ENCODE data around the gene SIRT2. TPM values are rescaled to one million over a fixed set of nuclear protein-coding genes. Genes with fewer than 3 reads are reported as not detected.
A peak's percentile ranks its signal among the peaks of the same experiment; 100 is the strongest.
"Not testable (repeated sequence)": the region's sequence is repeated elsewhere in the genome, so short reads cannot be mapped to it uniquely, and the experiment has no call there.

Gene SIRT2
- total RNA-seq, 2 donors from 2014 or later = 28.0 to 32.9 TPM

DNA sequence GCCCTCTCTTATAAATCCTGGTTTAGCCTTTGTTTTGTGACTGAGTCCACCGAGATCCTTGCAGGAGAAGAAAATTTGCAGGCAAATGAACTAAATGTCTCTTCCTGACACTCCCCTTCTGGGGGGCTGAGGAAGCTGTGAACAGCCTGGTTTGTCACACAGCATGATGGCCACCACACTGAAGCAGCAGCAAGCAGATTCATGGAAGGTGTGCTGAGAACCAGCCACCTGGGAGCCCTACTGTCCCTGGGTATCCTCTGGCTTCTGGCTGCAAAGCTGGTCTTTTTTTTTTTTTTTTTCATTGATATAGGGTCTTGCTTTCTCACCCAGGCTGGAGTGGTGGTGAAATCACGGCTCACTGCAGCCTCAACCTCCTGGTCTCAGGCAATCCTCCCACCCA, 42.6 kb upstream of the SIRT2 start:
- intact Hi-C loops (cut with DNase I) = no loop called here

DNA sequence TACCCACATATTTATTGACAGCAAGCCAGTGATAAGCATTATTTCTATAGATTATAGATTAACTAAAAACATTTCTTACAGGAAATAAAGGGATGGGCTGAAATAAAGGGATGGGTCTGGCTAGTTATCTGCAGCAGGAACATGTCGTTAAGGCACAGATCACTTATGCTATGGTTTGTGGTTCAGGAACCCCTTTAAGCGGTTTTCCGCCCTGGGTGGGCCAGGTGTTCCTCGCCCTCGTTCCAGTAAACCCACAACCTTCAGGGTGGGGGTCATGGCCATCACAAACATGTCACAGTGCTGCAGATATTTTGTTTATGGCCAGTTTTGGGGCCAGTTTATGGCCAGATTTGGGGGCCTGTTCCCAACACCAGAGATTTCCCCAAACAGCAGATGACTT, 42.0 kb upstream of the SIRT2 start:
- H3K36me3 ChIP-seq; H3K4me1 ChIP-seq; H3K4me3 ChIP-seq; intact Hi-C loops (cut with DNase I); H3K27ac ChIP-seq; H3K27me3 ChIP-seq; DNase-seq; H3K9me3 ChIP-seq; H3K9ac ChIP-seq (ENCODE audit: low read depth in 2 of 2, low read length in 2 of 2): not testable (repeated sequence)

More for the DNA sequence above, 42.6 kb upstream of the SIRT2 start:
- TF ChIP-seq, protein P1, sequence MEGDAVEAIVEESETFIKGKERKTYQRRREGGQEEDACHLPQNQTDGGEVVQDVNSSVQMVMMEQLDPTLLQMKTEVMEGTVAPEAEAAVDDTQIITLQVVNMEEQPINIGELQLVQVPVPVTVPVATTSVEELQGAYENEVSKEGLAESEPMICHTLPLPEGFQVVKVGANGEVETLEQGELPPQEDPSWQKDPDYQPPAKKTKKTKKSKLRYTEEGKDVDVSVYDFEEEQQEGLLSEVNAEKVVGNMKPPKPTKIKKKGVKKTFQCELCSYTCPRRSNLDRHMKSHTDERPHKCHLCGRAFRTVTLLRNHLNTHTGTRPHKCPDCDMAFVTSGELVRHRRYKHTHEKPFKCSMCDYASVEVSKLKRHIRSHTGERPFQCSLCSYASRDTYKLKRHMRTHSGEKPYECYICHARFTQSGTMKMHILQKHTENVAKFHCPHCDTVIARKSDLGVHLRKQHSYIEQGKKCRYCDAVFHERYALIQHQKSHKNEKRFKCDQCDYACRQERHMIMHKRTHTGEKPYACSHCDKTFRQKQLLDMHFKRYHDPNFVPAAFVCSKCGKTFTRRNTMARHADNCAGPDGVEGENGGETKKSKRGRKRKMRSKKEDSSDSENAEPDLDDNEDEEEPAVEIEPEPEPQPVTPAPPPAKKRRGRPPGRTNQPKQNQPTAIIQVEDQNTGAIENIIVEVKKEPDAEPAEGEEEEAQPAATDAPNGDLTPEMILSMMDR (IDR thresholded peaks at IDR 0.05) = no peak
- H3K9me3 ChIP-seq = no peaks in the 10 kb centered on the region
- no peak for DNase-seq
- H3K4me3 ChIP-seq = no peak overlapping the region
- H3K36me3 ChIP-seq = no peaks in the 10 kb centered on the region
- H3K27me3 ChIP-seq = no peaks in the 10 kb centered on the region
- no peaks in the 10 kb centered on the region for H3K4me1 ChIP-seq
- H3K9ac ChIP-seq (ENCODE audit: low read depth in 2 of 2, low read length in 2 of 2) = no peak overlapping the region
- no peak overlapping the region for H3K27ac ChIP-seq

DNA sequence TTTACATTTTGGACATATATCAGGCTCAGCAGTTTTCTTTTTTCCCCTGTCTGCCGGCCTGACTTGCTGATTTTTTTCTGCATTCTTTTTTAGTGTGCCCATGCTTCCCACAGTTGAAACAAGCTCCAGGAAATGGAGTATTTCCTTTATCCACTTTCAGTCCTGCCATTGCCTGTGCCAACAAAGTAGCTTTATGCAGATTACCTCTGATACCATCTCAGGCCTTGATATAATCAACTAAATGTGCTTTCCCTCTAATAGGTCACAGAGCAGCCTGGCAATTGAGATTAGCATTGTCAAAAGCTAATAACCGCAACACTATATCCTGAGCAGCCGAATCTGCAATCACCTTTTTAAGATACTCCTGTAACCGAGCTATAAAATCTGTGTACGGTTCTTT, 40.5 kb upstream of the SIRT2 start:
- Histone ChIP-seq H3K4me1 (no peaks in the 10 kb centered on the region), H3K27me3 (no peaks in the 10 kb centered on the region), H3K4me3 (no peak overlapping the region), H3K27ac (no peak overlapping the region), H3K9ac (ENCODE audit: low read depth in 2 of 2, low read length in 2 of 2) (no peak overlapping the region), H3K9me3 (no peaks in the 10 kb centered on the region), H3K36me3 (no peaks in the 10 kb centered on the region)
- DNase-seq = no peak
- intact Hi-C loops (cut with DNase I) = no loop called here
- TF ChIP-seq, protein P1 (IDR thresholded peaks at IDR 0.05) = no peak

DNA sequence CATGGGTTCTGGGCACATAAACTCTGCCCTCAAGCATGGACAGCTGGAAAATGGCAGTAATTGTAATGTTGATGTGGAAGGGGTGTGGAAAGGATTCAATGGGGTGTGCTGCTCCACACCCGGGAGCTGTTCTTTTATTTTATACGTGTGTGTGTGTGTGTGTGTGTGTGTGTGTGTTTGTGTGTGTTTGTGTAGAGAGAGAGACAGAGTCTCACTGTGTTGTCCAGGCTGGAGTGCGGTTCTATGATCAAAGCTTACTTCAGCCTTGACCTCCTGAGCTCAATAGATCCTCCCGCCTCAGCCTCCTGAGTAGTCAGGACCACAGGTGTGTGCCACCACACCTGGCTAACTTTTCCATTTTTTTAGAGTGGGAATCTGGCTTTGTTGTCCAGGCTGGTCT, 34.1 kb upstream of the SIRT2 start:
- Histone ChIP-seq H3K9ac (ENCODE audit: low read depth in 2 of 2, low read length in 2 of 2) (no peak overlapping the region), H3K4me3 (no peak overlapping the region), H3K4me1 (peaks cover 12% of the 10 kb centered on the region), H3K9me3 (no peaks in the 10 kb centered on the region), H3K27ac (no peak overlapping the region), H3K27me3 (no peaks in the 10 kb centered on the region), H3K36me3 (no peaks in the 10 kb centered on the region)
- intact Hi-C loops (cut with DNase I) = no loop called here
- TF ChIP-seq, protein P1 (IDR thresholded peaks at IDR 0.05) = no peak
- no peak for DNase-seq

DNA sequence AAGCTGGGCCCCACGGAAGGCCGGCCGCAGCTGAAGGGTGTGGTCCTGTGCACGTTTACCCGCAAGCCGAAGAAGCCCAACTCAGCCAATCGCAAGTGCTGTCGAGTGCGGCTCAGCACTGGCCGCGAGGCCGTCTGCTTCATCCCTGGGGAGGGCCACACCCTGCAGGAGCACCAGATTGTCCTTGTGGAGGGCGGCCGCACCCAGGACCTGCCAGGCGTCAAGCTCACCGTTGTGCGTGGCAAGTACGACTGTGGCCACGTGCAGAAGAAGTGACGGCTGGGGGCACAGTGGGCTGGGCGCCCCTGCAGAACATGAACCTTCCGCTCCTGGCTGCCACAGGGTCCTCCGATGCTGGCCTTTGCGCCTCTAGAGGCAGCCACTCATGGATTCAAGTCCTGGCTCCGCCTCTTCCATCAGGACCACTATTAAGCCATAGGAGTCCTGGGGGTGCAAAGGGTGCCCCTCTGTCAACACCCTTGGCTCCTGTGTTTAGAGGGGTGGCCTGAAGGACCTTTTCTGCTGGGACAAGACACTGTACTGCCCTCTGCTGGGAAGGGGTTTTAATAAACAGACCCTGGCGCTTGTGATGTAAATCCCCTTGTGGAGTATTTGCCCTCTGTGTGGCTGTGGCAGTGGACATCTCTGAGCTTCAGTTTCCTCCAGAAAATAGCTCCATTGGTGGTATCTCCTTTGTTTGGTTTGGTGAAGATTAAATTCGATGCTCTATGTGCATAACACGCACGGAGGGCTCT, 33.2 kb upstream of the SIRT2 start:
- H3K27ac ChIP-seq = no peak overlapping the region
- intact Hi-C loops (cut with DNase I) = no loop called here
- H3K4me3 ChIP-seq = no peak overlapping the region
- TF ChIP-seq, protein P1 (IDR thresholded peaks at IDR 0.05) = no peak
- H3K4me1 ChIP-seq = peaks cover 12% of the 10 kb centered on the region
- H3K9ac ChIP-seq (ENCODE audit: low read depth in 2 of 2, low read length in 2 of 2) = no peak overlapping the region
- no peaks in the 10 kb centered on the region for H3K9me3 ChIP-seq
- no peaks in the 10 kb centered on the region for H3K36me3 ChIP-seq
- DNase-seq = no peak
- H3K27me3 ChIP-seq = no peaks in the 10 kb centered on the region

DNA sequence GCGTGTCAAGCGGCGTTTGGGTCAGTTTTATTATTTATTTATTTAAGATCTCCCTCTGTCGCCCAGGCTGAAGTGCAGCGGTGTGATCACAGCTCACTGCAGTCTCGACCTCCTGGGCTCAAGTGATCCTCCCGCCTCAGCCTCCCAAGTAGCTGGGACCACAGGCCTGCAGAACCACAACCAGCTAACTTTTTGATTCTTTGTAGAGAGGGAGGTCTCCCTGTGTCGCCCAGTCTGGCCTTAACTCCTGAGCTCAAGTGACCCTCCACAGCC, 32.0 kb upstream of the SIRT2 start:
- Histone ChIP-seq H3K9me3 (no peaks in the 10 kb centered on the region), H3K9ac (ENCODE audit: low read depth in 2 of 2, low read length in 2 of 2) (peak overlapping the region; percentile 86 to 95), H3K27ac (peak overlapping the region; percentile 88), H3K4me3 (peak overlapping the region; percentile 76), H3K36me3 (no peaks in the 10 kb centered on the region), H3K4me1 (peaks cover 12% of the 10 kb centered on the region), H3K27me3 (no peaks in the 10 kb centered on the region)
- TF ChIP-seq, protein P1 (IDR thresholded peaks at IDR 0.05) = no peak
- intact Hi-C loops (cut with DNase I) = no loop called here
- no peak for DNase-seq

All from colonic mucosa (tissue), 4 donors.